ENCODE measurements around the gene CDH4.

CDH4 gene

GRCh38 chr20:61520076-61520892 is 268.2 kb downstream of the CDH4 start:
- DNase-seq = no peak
- peaks cover 5% of the 10 kb centered on the region for H3K27me3 ChIP-seq (ENCODE audit: insufficient read depth, low read length, poor library complexity)
- no peaks in the 10 kb centered on the region for H3K36me3 ChIP-seq (ENCODE audit: insufficient read depth, low read length)
- no peak overlapping the region for H3K4me3 ChIP-seq (ENCODE audit: low read depth in 1 of 2, low read length in 2 of 2)
- H2AFZ ChIP-seq (ENCODE audit: low read depth, low read length) = no peak overlapping the region
- peaks cover 9% of the 10 kb centered on the region for H4K20me1 ChIP-seq (ENCODE audit: insufficient read depth, low read length)
- H3K4me2 ChIP-seq (ENCODE audit: insufficient read depth, low read length) = no peak overlapping the region
- TF ChIP-seq EZH2 (IDR thresholded peaks at IDR 0.05; ENCODE audit: borderline replicate concordance, low read depth, low read length, severe bottlenecking) (no peak), CTCF (IDR thresholded peaks at IDR 0.05; ENCODE audit: borderline replicate concordance, extremely low read depth, low read length, poor library complexity, severe bottlenecking) (no peak)
- no peak overlapping the region for H3K9ac ChIP-seq (ENCODE audit: low read depth, low read length)
- no peaks in the 10 kb centered on the region for H3K9me3 ChIP-seq (ENCODE audit: insufficient read depth, low read length, severe bottlenecking)
- no peaks in the 10 kb centered on the region for H3K79me2 ChIP-seq (ENCODE audit: insufficient read depth, low read length)
- no peak overlapping the region for H3K27ac ChIP-seq (ENCODE audit: low read length)
- H3K4me1 ChIP-seq (ENCODE audit: insufficient read depth, low read length) = no peaks in the 10 kb centered on the region
- ATAC-seq (ENCODE audit: insufficient read depth, low read depth) = no peak

GRCh38 chr20:61520893-61521460 is 268.9 kb downstream of the CDH4 start:
- Histone ChIP-seq H3K27ac (ENCODE audit: low read length) (no peak overlapping the region), H3K9ac (ENCODE audit: low read depth, low read length) (no peak overlapping the region), H3K4me2 (ENCODE audit: insufficient read depth, low read length) (no peak overlapping the region), H3K4me3 (ENCODE audit: low read depth in 1 of 2, low read length in 2 of 2) (no peak overlapping the region), H3K9me3 (ENCODE audit: insufficient read depth, low read length, severe bottlenecking) (no peaks in the 10 kb centered on the region), H3K79me2 (ENCODE audit: insufficient read depth, low read length) (no peaks in the 10 kb centered on the region), H3K27me3 (ENCODE audit: insufficient read depth, low read length, poor library complexity) (peaks cover 5% of the 10 kb centered on the region), H4K20me1 (ENCODE audit: insufficient read depth, low read length) (peaks cover 9% of the 10 kb centered on the region), H3K36me3 (ENCODE audit: insufficient read depth, low read length) (no peaks in the 10 kb centered on the region), H2AFZ (ENCODE audit: low read depth, low read length) (no peak overlapping the region), H3K4me1 (ENCODE audit: insufficient read depth, low read length) (no peaks in the 10 kb centered on the region)
- ATAC-seq (ENCODE audit: insufficient read depth, low read depth) = no peak
- DNase-seq = no peak
- TF ChIP-seq EZH2 (IDR thresholded peaks at IDR 0.05; ENCODE audit: borderline replicate concordance, low read depth, low read length, severe bottlenecking) (no peak), CTCF (IDR thresholded peaks at IDR 0.05; ENCODE audit: borderline replicate concordance, extremely low read depth, low read length, poor library complexity, severe bottlenecking) (no peak)

- Histone ChIP-seq H3K27ac (ENCODE audit: low read length) (no peak overlapping the region), H3K9me3 (ENCODE audit: insufficient read depth, low read length, severe bottlenecking) (no peaks in the 10 kb centered on the region), H3K4me1 (ENCODE audit: insufficient read depth, low read length) (no peaks in the 10 kb centered on the region), H3K27me3 (ENCODE audit: insufficient read depth, low read length, poor library complexity) (peaks cover 5% of the 10 kb centered on the region), H2AFZ (ENCODE audit: low read depth, low read length) (no peak overlapping the region), H3K9ac (ENCODE audit: low read depth, low read length) (no peak overlapping the region), H3K36me3 (ENCODE audit: insufficient read depth, low read length) (no peaks in the 10 kb centered on the region), H3K4me2 (ENCODE audit: insufficient read depth, low read length) (no peak overlapping the region), H3K4me3 (ENCODE audit: low read depth in 1 of 2, low read length in 2 of 2) (no peak overlapping the region), H4K20me1 (ENCODE audit: insufficient read depth, low read length) (peaks cover 9% of the 10 kb centered on the region), H3K79me2 (ENCODE audit: insufficient read depth, low read length) (no peaks in the 10 kb centered on the region)
- ATAC-seq (ENCODE audit: insufficient read depth, low read depth) (no peak), DNase-seq (no peak)
- TF ChIP-seq EZH2 (IDR thresholded peaks at IDR 0.05; ENCODE audit: borderline replicate concordance, low read depth, low read length, severe bottlenecking) (no peak), CTCF (IDR thresholded peaks at IDR 0.05; ENCODE audit: borderline replicate concordance, extremely low read depth, low read length, poor library complexity, severe bottlenecking) (no peak)
These were observed 269.8 kb downstream of the CDH4 start for GRCh38 chr20:61521687-61522420.
